NB4 (cell line): ENCODE measurements around the gene ADAM10.

Source experiments
- DNase-seq: peaks from one replicate; pipeline ENCODE4 v3.0.0; 2010; ENCODE audit warnings: low read depth
- H3K4me3 ChIP-seq: one replicate; pipeline ENCODE4 v1.5.1; 2011; ENCODE audit warnings: mild to moderate bottlenecking, low read depth, low read length, moderate library complexity
- CTCF ChIP-seq: IDR thresholded peaks from one replicate; pipeline ENCODE4 v1.5.1; 2012; ENCODE audit warnings: low read depth, low read length
- MYC ChIP-seq: IDR thresholded peaks from 2 replicates; pipeline ENCODE4 v1.6.1; 2011; ENCODE audit warnings: low read depth, low read length
- POLR2A ChIP-seq: IDR thresholded peaks from 2 replicates; pipeline ENCODE4 v1.6.1; 2011; ENCODE audit warnings: mild to moderate bottlenecking; ENCODE audit not compliant: insufficient read length; ENCODE audit errors: extremely low read depth
- TF ChIP-seq, protein P1 (sequence below): IDR thresholded peaks from 2 replicates; pipeline ENCODE4 v1.6.1; 2011; ENCODE audit warnings: low read depth, low read length

ADAM10 gene

GRCh38 chr15:58704155-58704865 lies 45.2 kb downstream of the ADAM10 start:
- no peak overlapping the region for H3K4me3 ChIP-seq
- peak; percentile 32 for DNase-seq
- TF ChIP-seq, protein P1, sequence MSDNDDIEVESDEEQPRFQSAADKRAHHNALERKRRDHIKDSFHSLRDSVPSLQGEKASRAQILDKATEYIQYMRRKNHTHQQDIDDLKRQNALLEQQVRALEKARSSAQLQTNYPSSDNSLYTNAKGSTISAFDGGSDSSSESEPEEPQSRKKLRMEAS, result no peak
- TF ChIP-seq MYC (no peak), CTCF (no peak), POLR2A (no peak)

DNA sequence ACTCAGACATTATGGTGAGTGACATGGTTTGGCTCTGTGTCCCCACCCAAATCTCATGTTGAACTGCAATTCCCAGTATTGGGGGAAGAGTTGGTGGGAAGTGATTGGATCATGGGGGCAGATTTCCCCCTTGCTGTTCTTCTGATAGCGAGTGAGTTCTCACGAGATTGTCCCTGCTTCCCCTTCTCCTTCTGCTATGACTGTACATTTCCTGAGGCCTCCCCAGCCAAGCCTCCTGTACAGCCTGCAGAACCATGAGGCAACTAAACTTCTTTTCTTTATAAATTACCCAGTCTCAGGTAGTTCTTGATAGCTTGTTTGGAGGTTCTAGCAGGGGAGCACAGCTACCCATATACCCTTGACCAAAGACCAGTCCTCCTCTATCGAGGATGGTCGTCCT lies 45.9 kb downstream of the ADAM10 start:
- no peak overlapping the region for H3K4me3 ChIP-seq
- no peak for DNase-seq
- no peak for TF ChIP-seq CTCF
- TF ChIP-seq, protein P1, result no peak
- TF ChIP-seq POLR2A, result no peak

GRCh38 chr15:58702233-58702632 lies 47.3 kb downstream of the ADAM10 start:
- TF ChIP-seq MYC (no peak), POLR2A (no peak)
- DNase-seq, result no peak
- no peak overlapping the region for H3K4me3 ChIP-seq

GRCh38 chr15:58701376-58701775 lies 48.1 kb downstream of the ADAM10 start:
- no peak overlapping the region for H3K4me3 ChIP-seq
- DNase-seq, result no peak
- TF ChIP-seq, protein P1, result no peak
- TF ChIP-seq POLR2A (no peak), CTCF (no peak), MYC (no peak)

DNA sequence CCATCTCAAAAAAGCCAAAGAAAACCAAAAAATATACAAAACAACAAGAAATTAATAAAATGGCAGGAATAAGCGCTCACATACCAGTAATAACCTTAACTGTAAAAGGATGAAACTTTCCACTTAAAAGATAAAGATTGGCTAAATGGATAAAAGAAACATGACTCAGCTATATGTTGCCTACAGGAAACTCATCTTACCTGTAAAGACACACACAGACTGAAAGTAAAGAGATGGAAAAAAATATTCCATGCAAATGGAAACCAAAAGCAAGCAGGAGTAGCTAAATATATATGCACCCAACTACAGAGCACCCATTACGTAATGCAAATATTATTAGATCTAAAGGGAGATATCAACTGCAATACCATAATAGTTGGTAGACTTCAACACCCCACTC lies 49.7 kb downstream of the ADAM10 start:
- no peak for DNase-seq
- TF ChIP-seq POLR2A, result no peak
- TF ChIP-seq CTCF, result no peak
- no peak for TF ChIP-seq MYC
- TF ChIP-seq, protein P1, result no peak
- no peak overlapping the region for H3K4me3 ChIP-seq

DNA sequence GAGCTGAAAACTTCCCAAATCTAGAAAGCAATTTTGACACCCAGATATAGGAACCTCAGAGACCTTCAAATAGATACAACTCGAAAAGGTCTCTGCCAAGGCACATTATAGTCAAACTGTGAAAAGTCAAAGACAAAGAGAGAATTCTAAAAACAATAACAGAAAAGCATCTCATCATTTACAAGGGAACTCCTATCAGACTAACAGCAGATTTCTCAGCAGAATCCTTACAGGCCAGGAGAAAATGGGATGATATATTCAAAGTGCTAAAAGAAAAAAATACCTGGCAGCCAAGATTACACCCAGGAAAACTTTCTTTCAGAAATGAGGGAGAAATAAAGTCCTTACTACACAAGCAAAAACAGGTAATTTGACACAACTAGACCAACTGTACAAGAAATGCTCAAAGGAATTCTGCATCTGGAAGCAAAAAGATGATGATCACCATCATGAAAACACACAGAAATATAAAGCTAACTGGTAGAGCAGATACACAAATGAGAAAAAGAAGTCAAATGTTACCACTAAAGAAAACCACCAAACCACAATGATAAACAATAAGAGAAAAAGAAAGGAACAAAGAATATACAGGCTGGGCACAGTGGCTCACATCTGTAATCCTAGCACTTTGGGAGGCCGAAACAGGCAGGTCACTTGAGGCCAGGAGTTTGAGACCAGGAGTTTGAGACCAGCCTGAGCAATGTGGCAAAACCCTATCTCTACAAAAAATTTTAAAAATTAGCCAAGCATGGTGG lies 50.4 kb downstream of the ADAM10 start:
- H3K4me3 ChIP-seq, result no peak overlapping the region
- TF ChIP-seq MYC (no peak), CTCF (no peak), POLR2A (no peak)
- TF ChIP-seq, protein P1, result no peak
- DNase-seq, result no peak
